A673 (cell line): ENCODE data around the gene GAPDH.

Experiments used
- EZH2 ChIP-seq: fragments of 200-600 bp; sonication (generic); IDR thresholded peaks from 2 replicates; pipeline ENCODE4 v1.6.1; 2017; ENCODE audit warnings: borderline replicate concordance, low read depth, mild to moderate bottlenecking, mixed read lengths, antibody characterized with exemption, low read length; ENCODE audit not compliant: poor library complexity, severe bottlenecking
- TF ChIP-seq, protein P1 (sequence below): fragments of 300-800, 200-600 bp; sonication (generic); conservative IDR thresholded peaks from 2 replicates; pipeline ENCODE4 v1.5.1; 2017; ENCODE audit warnings: low read depth, mild to moderate bottlenecking, antibody characterized with exemption, low read length, moderate library complexity, mixed read lengths

DNA sequence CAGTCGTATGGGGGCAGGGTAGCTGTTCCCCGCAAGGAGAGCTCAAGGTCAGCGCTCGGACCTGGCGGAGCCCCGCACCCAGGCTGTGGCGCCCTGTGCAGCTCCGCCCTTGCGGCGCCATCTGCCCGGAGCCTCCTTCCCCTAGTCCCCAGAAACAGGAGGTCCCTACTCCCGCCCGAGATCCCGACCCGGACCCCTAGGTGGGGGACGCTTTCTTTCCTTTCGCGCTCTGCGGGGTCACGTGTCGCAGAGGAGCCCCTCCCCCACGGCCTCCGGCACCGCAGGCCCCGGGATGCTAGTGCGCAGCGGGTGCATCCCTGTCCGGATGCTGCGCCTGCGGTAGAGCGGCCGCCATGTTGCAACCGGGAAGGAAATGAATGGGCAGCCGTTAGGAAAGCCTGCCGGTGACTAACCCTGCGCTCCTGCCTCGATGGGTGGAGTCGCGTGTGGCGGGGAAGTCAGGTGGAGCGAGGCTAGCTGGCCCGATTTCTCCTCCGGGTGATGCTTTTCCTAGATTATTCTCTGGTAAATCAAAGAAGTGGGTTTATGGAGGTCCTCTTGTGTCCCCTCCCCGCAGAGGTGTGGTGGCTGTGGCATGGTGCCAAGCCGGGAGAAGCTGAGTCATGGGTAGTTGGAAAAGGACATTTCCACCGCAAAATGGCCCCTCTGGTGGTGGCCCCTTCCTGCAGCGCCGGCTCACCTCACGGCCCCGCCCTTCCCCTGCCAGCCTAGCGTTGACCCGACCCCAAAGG, 804 bp downstream of the GAPDH start:
- TF ChIP-seq, protein P1, sequence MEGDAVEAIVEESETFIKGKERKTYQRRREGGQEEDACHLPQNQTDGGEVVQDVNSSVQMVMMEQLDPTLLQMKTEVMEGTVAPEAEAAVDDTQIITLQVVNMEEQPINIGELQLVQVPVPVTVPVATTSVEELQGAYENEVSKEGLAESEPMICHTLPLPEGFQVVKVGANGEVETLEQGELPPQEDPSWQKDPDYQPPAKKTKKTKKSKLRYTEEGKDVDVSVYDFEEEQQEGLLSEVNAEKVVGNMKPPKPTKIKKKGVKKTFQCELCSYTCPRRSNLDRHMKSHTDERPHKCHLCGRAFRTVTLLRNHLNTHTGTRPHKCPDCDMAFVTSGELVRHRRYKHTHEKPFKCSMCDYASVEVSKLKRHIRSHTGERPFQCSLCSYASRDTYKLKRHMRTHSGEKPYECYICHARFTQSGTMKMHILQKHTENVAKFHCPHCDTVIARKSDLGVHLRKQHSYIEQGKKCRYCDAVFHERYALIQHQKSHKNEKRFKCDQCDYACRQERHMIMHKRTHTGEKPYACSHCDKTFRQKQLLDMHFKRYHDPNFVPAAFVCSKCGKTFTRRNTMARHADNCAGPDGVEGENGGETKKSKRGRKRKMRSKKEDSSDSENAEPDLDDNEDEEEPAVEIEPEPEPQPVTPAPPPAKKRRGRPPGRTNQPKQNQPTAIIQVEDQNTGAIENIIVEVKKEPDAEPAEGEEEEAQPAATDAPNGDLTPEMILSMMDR, result no peak
- no peak for TF ChIP-seq EZH2
